HG02763 (cell line): ENCODE measurements around the gene PON3.

ENCODE experiments used
- ATAC-seq: cut with Tn5 transposase; IDR thresholded peaks from one replicate; pipeline ENCODE4 v1.9.1; 2021; ENCODE audit warnings: mild to moderate bottlenecking, moderate library complexity; ENCODE audit not compliant: unreplicated experiment

Gene PON3

GRCh38 chr7:95342642-95343307 lies 53.4 kb downstream of the PON3 start:
- ATAC-seq = no peak

GRCh38 chr7:95342029-95342428 lies 54.1 kb downstream of the PON3 start:
- no peak for ATAC-seq

- ATAC-seq = no peak
Observed at GRCh38 chr7:95340491-95340890, 55.7 kb downstream of the PON3 start.

- ATAC-seq = no peak
Observed at GRCh38 chr7:95338832-95339231, 57.3 kb downstream of the PON3 start.

- ATAC-seq = no peak
Observed at GRCh38 chr7:95335093-95335492, 61.1 kb downstream of the PON3 start.

- ATAC-seq = no peak
Observed at GRCh38 chr7:95334447-95334846, 61.7 kb downstream of the PON3 start.

GRCh38 chr7:95330961-95331337 lies 65.2 kb downstream of the PON3 start:
- peak; percentile 23 for ATAC-seq

GRCh38 chr7:95330204-95330960 lies 65.8 kb downstream of the PON3 start:
- ATAC-seq = peak; percentile 97

GRCh38 chr7:95327356-95327755 lies 68.8 kb downstream of the PON3 start:
- ATAC-seq = no peak

GRCh38 chr7:95324431-95324830 lies 71.7 kb downstream of the PON3 start, which contains the start of gene PON1:
PON1 (minus strand) TSS chr7:95324532; CDS start chr7:95324475, 57 bp downstream.
- no peak for ATAC-seq

- no peak for ATAC-seq
Observed at GRCh38 chr7:95323410-95324129, 72.6 kb downstream of the PON3 start.

GRCh38 chr7:95322854-95323253 lies 73.3 kb downstream of the PON3 start:
- ATAC-seq = no peak

- no peak for ATAC-seq
Observed at GRCh38 chr7:95322396-95322795, 73.8 kb downstream of the PON3 start.

- ATAC-seq = no peak
Observed at GRCh38 chr7:95321720-95322119, 74.5 kb downstream of the PON3 start.

GRCh38 chr7:95320651-95321050 lies 75.5 kb downstream of the PON3 start:
- ATAC-seq = no peak

GRCh38 chr7:95319570-95319969 lies 76.6 kb downstream of the PON3 start:
- no peak for ATAC-seq

GRCh38 chr7:95318501-95319100 lies 77.6 kb downstream of the PON3 start:
- ATAC-seq = no peak

GRCh38 chr7:95317966-95318365 lies 78.2 kb downstream of the PON3 start:
- no peak for ATAC-seq

- no peak for ATAC-seq
Observed at GRCh38 chr7:95317546-95317945, 78.6 kb downstream of the PON3 start.

GRCh38 chr7:95316588-95316987 lies 79.6 kb downstream of the PON3 start:
- no peak for ATAC-seq

- ATAC-seq = no peak
Observed at GRCh38 chr7:95312561-95312960, 83.6 kb downstream of the PON3 start.
